NCI-H524 treated with DMSO at 0.1 percent for 48 hours (cell line): ENCODE results near the gene ATXN1.
A peak's percentile ranks its signal among the peaks of the same experiment; 100 is the strongest.

ENCODE experiments used
- DNase-seq: peaks from one replicate; lab custom pipeline; 2025; lab: John Stamatoyannopoulos, UW

Gene ATXN1

GRCh38 chr6:16332175-16332542 is 429.1 kb downstream of the ATXN1 start:
- no peak for DNase-seq

GRCh38 chr6:16331384-16332174 is 429.7 kb downstream of the ATXN1 start:
- no peak for DNase-seq

GRCh38 chr6:16329233-16329632 is 432.0 kb downstream of the ATXN1 start:
- DNase-seq: no peak

GRCh38 chr6:16327777-16328325 is 433.4 kb downstream of the ATXN1 start:
- no peak for DNase-seq

- DNase-seq: no peak
Measured at GRCh38 chr6:16326971-16327776, 434.1 kb downstream of the ATXN1 start.

GRCh38 chr6:16326531-16326930 is 434.7 kb downstream of the ATXN1 start:
- DNase-seq: no peak

- DNase-seq: no peak
Measured at GRCh38 chr6:16324606-16325225, 436.5 kb downstream of the ATXN1 start.

GRCh38 chr6:16324184-16324583 is 437.1 kb downstream of the ATXN1 start:
- DNase-seq: no peak

- DNase-seq: peak; percentile 56
Measured at GRCh38 chr6:16322666-16323312, 438.5 kb downstream of the ATXN1 start.

GRCh38 chr6:16321826-16322225 is 439.4 kb downstream of the ATXN1 start:
- no peak for DNase-seq

- DNase-seq: no peak
Measured at GRCh38 chr6:16321341-16321710, 439.9 kb downstream of the ATXN1 start.

- peak; percentile 74 for DNase-seq
Measured at GRCh38 chr6:16320533-16321340, 440.5 kb downstream of the ATXN1 start.

GRCh38 chr6:16319813-16320532 is 441.3 kb downstream of the ATXN1 start:
- DNase-seq: no peak

- DNase-seq: no peak
Measured at GRCh38 chr6:16318953-16319720, 442.1 kb downstream of the ATXN1 start.

GRCh38 chr6:16318538-16318937 is 442.7 kb downstream of the ATXN1 start:
- no peak for DNase-seq

GRCh38 chr6:16316741-16317251 is 444.5 kb downstream of the ATXN1 start:
- DNase-seq: no peak

GRCh38 chr6:16314296-16314695 is 447.0 kb downstream of the ATXN1 start:
- no peak for DNase-seq

GRCh38 chr6:16313732-16314131 is 447.5 kb downstream of the ATXN1 start:
- no peak for DNase-seq

GRCh38 chr6:16311763-16312162 is 449.5 kb downstream of the ATXN1 start:
- DNase-seq: peak; percentile 42

GRCh38 chr6:16306334-16306733 is 454.9 kb downstream of the ATXN1 start:
- no peak for DNase-seq
